Gastroesophageal sphincter (tissue), 4 donors: ENCODE results near the gene IREB2. TPM values are rescaled to one million over a fixed set of nuclear protein-coding genes. Genes with fewer than 3 reads are reported as not detected.
"Not testable (repeated sequence)": the region's sequence is repeated elsewhere in the genome, so short reads cannot be mapped to it uniquely, and the experiment has no call there.

ENCODE experiments used
- ATAC-seq: fragments of 150-250 bp; one replicate; pipeline ENCODE4 v1.9.1; 2016; ENCODE audit warnings: mild to moderate bottlenecking, moderate library complexity
- H3K27ac ChIP-seq, 4 donors: fragments of 200-600 bp; sonication (generic) in 3 of 4; 1 replicate in 3 of 4; 2 replicates in 1 of 4; pipeline ENCODE4 v1.5.1; 2016 to 2019
- H3K27me3 ChIP-seq: fragments of 200-600 bp; sonication (generic); one replicate; pipeline ENCODE4 v1.5.1; 2019
- H3K36me3 ChIP-seq, 2 donors: fragments of 200-600 bp; sonication (generic); one replicate each; pipeline ENCODE4 v1.5.1; 2019; ENCODE audit warnings: control low read depth in 1 of 2
- H3K4me1 ChIP-seq, 3 donors: fragments of 200-600 bp; sonication (generic); 1 replicate in 2 of 3; 2 replicates in 1 of 3; pipeline ENCODE4 v1.5.1; 2016 to 2019; ENCODE audit warnings: control low read depth in 2 of 3
- H3K4me3 ChIP-seq, 2 donors: fragments of 200-600 bp; sonication (generic); one replicate each; pipeline ENCODE4 v1.5.1; 2019; ENCODE audit warnings: mild to moderate bottlenecking in 1 of 2, moderate library complexity in 1 of 2
- H3K9me3 ChIP-seq, 3 donors: fragments of 200-600 bp; sonication (generic); one replicate each; pipeline ENCODE4 v1.5.1; 2017 to 2019; ENCODE audit warnings: control low read depth in 2 of 3
- EP300 ChIP-seq: sonication (generic); formaldehyde crosslinking; IDR thresholded peaks from one replicate; pipeline ENCODE4 v1.6.1; 2017; ENCODE audit warnings: antibody characterized with exemption, mild to moderate bottlenecking
- POLR2A ChIP-seq, 2 donors: fragments of 450-650 bp; IDR thresholded peaks; one replicate each; pipeline ENCODE4 v1.6.1; 2017; ENCODE audit warnings: antibody characterized with exemption in 2 of 2, mild to moderate bottlenecking in 2 of 2, moderate library complexity in 1 of 2
- POLR2AphosphoS5 ChIP-seq: sonication (generic); formaldehyde crosslinking; IDR thresholded peaks from one replicate; pipeline ENCODE4 v1.6.1; 2017; ENCODE audit warnings: antibody characterized with exemption
- WGBS, 2 donors: methylation state at CpG; one replicate each; pipeline ENCODE4 v1.1.5; 2018; ENCODE audit warnings: low coverage in 1 of 2; 5-methylcytosine and 5-hydroxymethylcytosine counted together
- total RNA-seq, 4 donors: library from RNA; depleted of rRNA; stranded (reverse); fragments of >200 nt; gene quantifications; one replicate each; pipeline ENCODE4 v1.1.0, GENCODE V29; 2016
- TF ChIP-seq, protein P1 (sequence below), 4 experiments: fragments of 200-600 bp in 2 of 4; fragments of 450-650 bp in 2 of 4; sonication (generic) in 1 of 4; IDR thresholded peaks; one replicate each; pipeline ENCODE4 v1.5.1; 2017 to 2019; ENCODE audit warnings: antibody characterized with exemption in 4 of 4, mild to moderate bottlenecking in 2 of 4, moderate library complexity in 2 of 4

IREB2 gene
- total RNA-seq, 4 donors from 2014 or later: 16.9 to 33.5 (median 25.9) TPM

DNA sequence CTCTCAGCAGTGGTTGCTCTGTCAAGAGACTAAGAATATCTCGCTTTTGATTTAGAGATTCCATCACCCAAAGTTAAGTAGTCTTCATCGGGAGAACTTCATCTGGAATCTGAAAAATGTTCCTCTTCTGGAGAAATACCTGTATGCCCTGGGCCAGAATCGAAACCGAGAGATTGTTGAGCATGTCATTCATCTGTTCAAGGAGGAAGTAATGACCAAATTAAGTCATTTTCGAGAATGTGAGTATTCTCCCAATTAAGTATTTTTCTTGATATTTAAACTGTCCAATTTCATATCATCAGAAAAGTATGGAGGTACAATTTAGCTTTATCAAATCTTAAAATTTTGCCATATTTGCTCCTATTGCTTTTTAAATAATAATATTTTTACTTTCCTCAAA, 89.3 kb downstream of the IREB2 start:
- H3K4me3 ChIP-seq: no peak overlapping the region
- 84% methylated on average over 5 of the region's 5 CpGs for WGBS, 2 donors
- no peak for TF ChIP-seq POLR2AphosphoS5
- TF ChIP-seq POLR2A (IDR thresholded peaks at IDR 0.05): no peak
- no peak for TF ChIP-seq EP300
- TF ChIP-seq, protein P1, sequence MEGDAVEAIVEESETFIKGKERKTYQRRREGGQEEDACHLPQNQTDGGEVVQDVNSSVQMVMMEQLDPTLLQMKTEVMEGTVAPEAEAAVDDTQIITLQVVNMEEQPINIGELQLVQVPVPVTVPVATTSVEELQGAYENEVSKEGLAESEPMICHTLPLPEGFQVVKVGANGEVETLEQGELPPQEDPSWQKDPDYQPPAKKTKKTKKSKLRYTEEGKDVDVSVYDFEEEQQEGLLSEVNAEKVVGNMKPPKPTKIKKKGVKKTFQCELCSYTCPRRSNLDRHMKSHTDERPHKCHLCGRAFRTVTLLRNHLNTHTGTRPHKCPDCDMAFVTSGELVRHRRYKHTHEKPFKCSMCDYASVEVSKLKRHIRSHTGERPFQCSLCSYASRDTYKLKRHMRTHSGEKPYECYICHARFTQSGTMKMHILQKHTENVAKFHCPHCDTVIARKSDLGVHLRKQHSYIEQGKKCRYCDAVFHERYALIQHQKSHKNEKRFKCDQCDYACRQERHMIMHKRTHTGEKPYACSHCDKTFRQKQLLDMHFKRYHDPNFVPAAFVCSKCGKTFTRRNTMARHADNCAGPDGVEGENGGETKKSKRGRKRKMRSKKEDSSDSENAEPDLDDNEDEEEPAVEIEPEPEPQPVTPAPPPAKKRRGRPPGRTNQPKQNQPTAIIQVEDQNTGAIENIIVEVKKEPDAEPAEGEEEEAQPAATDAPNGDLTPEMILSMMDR (IDR thresholded peaks at IDR 0.05): no peak
- H3K27ac ChIP-seq: no peak overlapping the region
- ATAC-seq: no peak
- H3K9me3 ChIP-seq: no peaks in the 10 kb centered on the region
- no peaks in the 10 kb centered on the region for H3K27me3 ChIP-seq
- peaks cover 0 to 12% of the 10 kb centered on the region in 2 donors for H3K36me3 ChIP-seq
- H3K4me1 ChIP-seq: no peaks in the 10 kb centered on the region

- no peak for ATAC-seq
- Histone ChIP-seq H3K9me3 (no peaks in the 10 kb centered on the region), H3K27ac (no peak overlapping the region), H3K36me3 (peaks cover 0 to 6% of the 10 kb centered on the region in 2 donors), H3K4me3 (no peak overlapping the region), H3K27me3 (no peaks in the 10 kb centered on the region), H3K4me1 (no peaks in the 10 kb centered on the region)
- WGBS, 2 donors: 62 to 83% methylated on average over 1 to 2 of the region's 2 CpGs
- TF ChIP-seq POLR2AphosphoS5 (no peak), EP300 (no peak), POLR2A (IDR thresholded peaks at IDR 0.05) (no peak)
- TF ChIP-seq, protein P1 (IDR thresholded peaks at IDR 0.05): no peak
These were observed 95.3 kb downstream of the IREB2 start for GRCh38 chr15:78533331-78533730.

DNA sequence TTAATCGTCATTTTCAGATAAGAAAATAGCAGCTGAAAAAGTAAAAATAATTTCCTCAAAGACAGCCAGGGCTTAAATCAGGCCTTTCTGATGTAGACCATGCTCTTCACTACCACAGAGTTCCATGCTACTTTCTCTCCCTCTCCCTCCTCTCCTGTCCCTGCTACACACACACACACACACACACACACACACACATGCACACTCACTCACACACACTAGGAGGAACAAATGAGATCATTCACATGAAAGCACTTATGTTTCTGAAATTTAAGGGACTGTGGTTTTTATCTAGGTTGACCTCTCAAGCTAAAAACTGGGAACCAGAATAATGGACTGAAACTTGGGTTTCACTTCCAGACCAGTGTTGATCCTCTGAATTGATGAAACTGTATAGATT, 98.1 kb downstream of the IREB2 start:
- WGBS, 2 donors: 92 to 100% methylated on average over 1 of the region's 1 CpG
- Histone ChIP-seq H3K9me3 (no peaks in the 10 kb centered on the region), H3K4me3 (no peak overlapping the region), H3K36me3 (no peaks in the 10 kb centered on the region), H3K4me1 (peaks cover 0 to 7% (median 0%) of the 10 kb centered on the region in 3 donors), H3K27me3 (no peaks in the 10 kb centered on the region), H3K27ac (no peak overlapping the region)
- TF ChIP-seq, protein P1 (IDR thresholded peaks at IDR 0.05): no peak
- TF ChIP-seq POLR2AphosphoS5: no peak
- no peak for TF ChIP-seq POLR2A (IDR thresholded peaks at IDR 0.05)
- no peak for TF ChIP-seq EP300
- ATAC-seq: no peak

DNA sequence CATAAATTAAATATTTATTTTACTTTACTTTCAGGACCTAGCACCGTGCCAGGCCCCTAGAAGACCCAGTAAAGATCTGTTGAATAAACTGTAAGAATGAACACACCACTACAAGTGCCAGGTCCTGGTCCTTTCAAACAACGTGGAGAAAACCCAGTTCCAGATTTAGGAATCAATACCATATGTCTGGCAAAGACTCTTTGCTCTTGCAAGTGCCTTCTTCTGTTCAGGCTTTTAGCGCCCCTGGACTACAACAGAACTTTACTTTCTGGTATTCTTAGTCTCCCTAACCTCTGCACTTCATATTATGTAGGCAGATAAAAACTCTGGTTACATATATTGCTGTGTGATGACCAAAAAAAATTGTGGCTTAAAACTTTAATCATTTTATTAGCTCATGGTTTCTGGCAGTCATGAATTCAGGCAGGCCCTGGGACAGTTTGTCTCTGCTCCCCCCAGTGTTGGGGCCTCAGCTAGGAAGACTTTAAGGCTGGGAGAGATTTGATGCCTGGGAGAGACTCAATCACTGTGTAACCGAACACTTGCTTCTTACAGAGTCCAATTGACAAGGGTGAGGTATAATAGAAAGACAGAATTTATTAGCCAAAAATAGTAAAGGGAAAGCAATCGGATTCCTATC, 99.4 kb downstream of the IREB2 start:
- H3K9me3 ChIP-seq: no peaks in the 10 kb centered on the region
- TF ChIP-seq EP300: no peak
- H3K4me1 ChIP-seq: peaks cover 6 to 19% (median 9%) of the 10 kb centered on the region in 3 donors
- peaks cover 0 to 4% of the 10 kb centered on the region in 2 donors for H3K36me3 ChIP-seq
- no peak overlapping the region for H3K27ac ChIP-seq
- 57 to 70% methylated on average over 2 to 5 of the region's 5 CpGs for WGBS, 2 donors
- no peak for ATAC-seq
- H3K4me3 ChIP-seq: no peak overlapping the region
- no peaks in the 10 kb centered on the region for H3K27me3 ChIP-seq

GRCh38 chr15:78538358-78538757, 100.3 kb downstream of the IREB2 start:
- H3K4me1 ChIP-seq: peaks cover 6 to 29% (median 9%) of the 10 kb centered on the region in 3 donors
- 57% methylated on average over 1 of the region's 1 CpG; no CpG with 5 or more reads in 1 of the 2 donors for WGBS, 2 donors
- H3K9me3 ChIP-seq: no peaks in the 10 kb centered on the region
- ATAC-seq: no peak
- no peaks in the 10 kb centered on the region for H3K27me3 ChIP-seq
- TF ChIP-seq EP300 (no peak), POLR2AphosphoS5 (no peak), POLR2A (IDR thresholded peaks at IDR 0.05) (no peak)
- TF ChIP-seq, protein P1 (IDR thresholded peaks at IDR 0.05): no peak
- no peak overlapping the region for H3K4me3 ChIP-seq
- H3K27ac ChIP-seq: no peak overlapping the region
- H3K36me3 ChIP-seq: peaks cover 0 to 14% of the 10 kb centered on the region in 2 donors

DNA sequence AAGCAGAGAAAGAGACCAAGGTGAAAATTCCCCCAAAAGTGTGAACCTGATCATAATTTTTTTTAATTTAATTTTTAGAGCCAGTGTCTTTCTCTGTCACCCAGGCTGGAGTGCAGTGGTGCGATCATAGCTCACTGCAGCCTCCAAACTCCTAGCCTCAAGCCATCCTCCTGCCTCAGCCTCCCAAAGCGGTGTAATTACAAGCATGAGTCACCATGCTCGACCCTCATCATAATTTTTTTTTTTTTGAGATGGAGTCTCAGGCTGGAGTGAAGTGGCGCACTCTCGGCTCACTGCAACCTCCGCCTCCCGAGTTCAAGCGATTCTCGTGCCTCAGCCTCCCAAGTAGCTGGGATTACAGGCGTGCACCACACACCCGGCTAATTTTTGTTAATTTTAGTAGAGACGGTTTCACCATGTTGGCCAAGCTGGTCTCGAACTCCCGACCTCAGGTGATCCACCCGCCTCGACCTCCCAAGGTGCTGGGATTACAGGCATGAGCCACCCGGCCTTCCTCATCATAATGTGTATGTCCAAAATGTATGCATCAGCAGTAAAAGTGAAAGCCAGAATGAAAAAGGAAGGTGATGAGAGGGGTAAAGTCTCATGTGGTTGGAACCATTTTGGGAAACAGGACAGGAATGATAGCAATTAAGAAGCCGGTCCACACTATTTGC, 101.6 kb downstream of the IREB2 start:
- Histone ChIP-seq H3K4me1 (peaks cover 6 to 34% (median 9%) of the 10 kb centered on the region in 3 donors), H3K36me3 (peaks cover 0 to 26% of the 10 kb centered on the region in 2 donors), H3K4me3 (peak overlapping the region; percentile 59 to 65), H3K27ac (peak overlapping the region; percentile 79 to 99 (median 94))
- WGBS, 2 donors: 66 to 77% methylated on average over 4 to 18 of the region's 18 CpGs
- ATAC-seq, H3K9me3 ChIP-seq, H3K27me3 ChIP-seq: not testable (repeated sequence)
